ENCODE data around the gene SLC1A6. TPM values are rescaled to one million over a fixed set of nuclear protein-coding genes. Genes with fewer than 3 reads are reported as not detected.
"Not testable (repeated sequence)": the region's sequence is repeated elsewhere in the genome, so short reads cannot be mapped to it uniquely, and the experiment has no call there.

SLC1A6 gene
- total RNA-seq, 1 donor from 2014 or later: not detected

DNA sequence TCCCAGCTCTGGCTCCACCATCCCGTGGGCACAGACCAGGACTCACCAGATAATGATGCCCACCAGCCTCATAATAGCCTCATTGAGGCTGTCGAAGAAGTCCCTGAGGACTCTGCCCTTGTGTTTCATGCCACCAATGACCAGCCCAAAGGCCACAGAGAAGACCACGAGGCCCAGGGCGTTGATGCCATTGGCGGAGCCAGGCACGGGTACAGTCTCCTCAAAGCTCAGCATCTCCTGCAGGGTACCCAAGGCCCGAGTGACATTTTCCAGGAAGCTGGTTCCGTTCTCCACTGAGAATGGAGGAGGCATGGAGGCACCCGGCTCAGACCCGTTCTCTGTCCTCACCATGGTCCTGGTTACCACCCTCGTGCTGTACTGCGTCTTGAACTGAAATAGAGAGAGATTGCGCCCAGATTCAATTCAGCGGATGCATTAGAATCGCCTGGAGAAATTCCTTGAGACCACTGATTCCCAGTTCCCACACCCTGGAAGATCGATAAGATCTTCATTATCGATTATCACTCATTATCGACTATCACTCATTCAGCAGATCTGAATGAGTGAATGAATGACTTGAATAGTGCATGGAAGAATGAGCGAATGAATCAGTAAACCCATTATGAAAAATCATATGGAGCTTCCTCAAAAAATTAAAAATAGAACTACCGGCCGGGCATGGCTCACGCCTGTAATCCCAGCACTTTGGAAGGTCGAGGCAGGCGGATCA lies 17.5 kb downstream of the SLC1A6 start:
- intact Hi-C loops (cut with DNase I): no loop called here
- DNase-seq (no peak), ATAC-seq (ENCODE audit: poor library complexity) (no peak)

DNA sequence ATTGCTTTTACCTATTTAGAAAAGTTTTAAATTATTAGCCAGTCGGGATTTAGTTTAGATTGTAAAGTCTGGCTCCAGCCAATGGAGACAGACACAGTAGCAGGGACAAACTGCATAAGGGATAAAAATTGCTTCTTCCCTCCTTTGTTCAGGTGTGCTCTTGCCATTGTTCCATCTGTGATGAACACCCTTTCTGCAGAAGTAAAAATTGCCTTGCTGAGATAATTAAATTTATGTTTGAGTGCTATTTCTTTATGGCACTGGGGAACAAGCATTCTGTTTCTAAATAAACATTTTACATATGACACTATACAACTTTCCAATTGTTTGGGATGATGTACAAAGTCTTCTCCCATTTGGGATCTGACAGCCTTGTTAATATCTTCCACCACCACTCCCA lies 20.4 kb downstream of the SLC1A6 start:
- intact Hi-C loops (cut with DNase I): no loop called here
- ATAC-seq (ENCODE audit: poor library complexity) (no peak), DNase-seq (no peak)

DNA sequence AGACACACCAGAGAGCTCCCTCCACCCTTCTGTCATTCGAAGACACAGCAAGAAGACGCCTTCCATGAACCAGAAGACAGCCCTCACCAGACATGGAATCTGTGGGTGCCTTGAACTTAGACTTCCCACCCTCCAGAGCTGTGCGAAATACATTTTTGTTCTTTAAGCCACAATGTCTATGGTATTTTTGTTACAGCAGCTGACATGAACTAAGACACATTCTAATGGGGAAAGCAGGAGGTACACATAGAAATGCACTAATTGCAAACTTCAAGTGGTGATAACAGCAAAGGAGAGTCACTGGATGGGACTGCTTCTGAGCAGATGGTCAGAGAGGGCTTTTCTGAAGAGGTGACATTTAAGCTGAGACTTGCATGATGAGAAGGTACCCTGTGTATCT lies 22.2 kb downstream of the SLC1A6 start:
- intact Hi-C loops (cut with DNase I): no loop called here
- ATAC-seq (ENCODE audit: poor library complexity) (no peak), DNase-seq (no peak)

DNA sequence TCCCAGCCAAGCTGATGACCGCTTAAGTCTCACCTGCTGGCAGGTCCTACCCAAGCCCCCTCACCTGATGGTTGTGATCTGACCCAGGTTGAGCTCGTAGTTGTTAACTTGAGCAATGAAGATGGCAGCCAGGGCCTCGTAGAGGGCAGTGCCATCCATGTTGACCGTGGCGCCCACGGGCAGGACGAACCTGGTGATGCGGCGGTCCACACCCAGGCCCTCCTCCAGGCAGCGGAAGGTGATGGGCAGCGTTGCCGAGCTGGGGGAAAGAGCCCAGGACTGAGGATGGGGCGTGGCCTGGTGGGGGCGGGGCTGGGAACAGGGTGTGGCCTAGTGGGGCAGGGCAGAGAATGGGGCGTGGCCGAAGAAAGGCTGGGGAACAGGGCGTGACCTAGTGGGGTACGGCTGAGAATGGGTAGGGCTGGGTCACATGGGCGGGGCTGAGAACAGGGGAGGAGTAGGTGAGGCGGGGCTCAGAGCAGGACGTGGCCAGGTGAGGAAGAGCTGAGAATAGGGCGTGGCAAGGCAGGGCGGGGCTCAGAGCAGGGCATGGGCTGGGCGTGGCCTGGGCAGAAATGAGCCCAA lies 25.5 kb downstream of the SLC1A6 start:
- intact Hi-C loops (cut with DNase I): no loop called here
- ATAC-seq (ENCODE audit: poor library complexity): no peak
- DNase-seq: no peak

DNA sequence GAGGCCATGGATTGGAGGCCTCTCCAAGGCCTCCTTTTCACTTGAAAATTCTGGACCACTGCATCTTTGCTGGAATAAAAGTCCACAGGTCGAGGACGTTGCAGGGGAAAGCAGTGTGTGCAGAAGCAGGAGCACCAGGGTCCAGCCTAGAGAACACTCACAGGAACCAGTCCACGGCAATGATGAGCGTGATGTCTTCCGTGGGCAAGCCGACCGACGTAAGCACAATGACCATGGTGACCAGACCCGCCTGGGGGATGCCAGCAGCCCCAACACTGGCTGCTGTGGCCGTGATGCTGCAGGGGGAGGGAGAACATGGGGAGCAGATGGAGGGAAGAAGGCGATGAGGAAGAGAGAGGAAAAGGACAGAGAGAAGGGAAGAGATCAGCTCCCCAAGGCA lies 26.9 kb downstream of the SLC1A6 start:
- intact Hi-C loops (cut with DNase I): no loop called here
- ATAC-seq (ENCODE audit: poor library complexity): no peak
- DNase-seq: no peak

DNA sequence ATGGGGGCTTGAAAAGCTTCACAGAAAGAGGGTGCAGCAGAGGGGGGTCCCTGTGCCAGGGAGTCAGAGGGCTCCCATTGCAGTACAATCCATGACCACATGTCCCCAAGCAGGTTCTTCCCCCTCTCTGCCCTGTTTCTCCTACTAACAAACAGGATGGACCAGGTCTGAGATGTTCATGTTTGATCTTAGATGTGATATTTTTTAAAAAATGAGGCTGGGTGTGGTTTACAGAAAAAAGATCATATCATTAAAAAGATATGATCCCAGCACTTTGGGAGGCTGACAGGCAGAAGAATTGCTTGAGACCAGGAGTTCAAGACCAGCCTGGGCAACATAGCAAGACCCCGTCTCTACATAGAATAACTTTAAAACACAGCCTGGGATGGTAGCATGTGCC lies 29.2 kb downstream of the SLC1A6 start:
- DNase-seq (no peak), ATAC-seq (ENCODE audit: poor library complexity) (no peak)
- intact Hi-C loops (cut with DNase I): no loop called here

DNA sequence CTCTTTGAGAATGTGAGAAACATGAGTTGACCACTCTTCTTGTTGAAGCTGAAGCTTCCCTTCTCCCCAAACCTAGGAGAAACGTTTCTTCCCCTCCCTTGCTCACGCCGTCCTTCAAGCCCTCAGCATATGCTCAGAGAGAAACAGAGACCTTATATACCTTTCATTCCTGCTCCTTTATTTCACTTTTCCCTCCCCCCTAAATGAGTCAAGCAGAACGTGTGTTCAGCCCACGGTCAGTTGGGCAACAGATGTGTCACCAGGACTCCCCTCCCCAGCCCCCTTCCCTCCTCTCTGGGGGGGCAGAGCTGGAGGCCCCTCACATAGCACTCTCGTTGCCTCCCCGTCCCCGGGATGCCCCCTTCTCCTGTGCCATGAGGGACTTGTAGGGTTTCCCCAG lies 29.8 kb downstream of the SLC1A6 start:
- ATAC-seq (ENCODE audit: poor library complexity): no peak
- intact Hi-C loops (cut with DNase I): no loop called here
- no peak for DNase-seq

DNA sequence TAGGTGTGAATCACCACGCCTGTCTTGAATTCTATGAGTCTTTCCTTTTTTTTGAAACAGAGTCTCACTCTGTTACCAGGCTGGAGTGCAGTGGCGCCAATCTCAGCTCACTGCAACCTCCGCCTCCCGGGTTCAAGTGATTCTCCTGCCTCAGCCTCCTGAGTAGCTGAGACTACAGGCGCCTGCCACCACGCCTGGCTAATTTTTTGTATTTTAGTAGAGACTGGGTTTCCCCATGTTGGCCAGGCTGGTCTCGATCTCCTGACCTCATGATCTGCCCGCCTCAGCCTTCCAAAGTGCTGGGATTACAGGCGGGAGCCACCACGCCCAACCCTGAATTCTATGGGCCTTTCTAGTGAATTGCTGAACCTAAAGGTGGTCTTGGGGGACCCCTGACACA lies 30.3 kb downstream of the SLC1A6 start:
- ATAC-seq (ENCODE audit: poor library complexity); intact Hi-C loops (cut with DNase I); DNase-seq: not testable (repeated sequence)

DNA sequence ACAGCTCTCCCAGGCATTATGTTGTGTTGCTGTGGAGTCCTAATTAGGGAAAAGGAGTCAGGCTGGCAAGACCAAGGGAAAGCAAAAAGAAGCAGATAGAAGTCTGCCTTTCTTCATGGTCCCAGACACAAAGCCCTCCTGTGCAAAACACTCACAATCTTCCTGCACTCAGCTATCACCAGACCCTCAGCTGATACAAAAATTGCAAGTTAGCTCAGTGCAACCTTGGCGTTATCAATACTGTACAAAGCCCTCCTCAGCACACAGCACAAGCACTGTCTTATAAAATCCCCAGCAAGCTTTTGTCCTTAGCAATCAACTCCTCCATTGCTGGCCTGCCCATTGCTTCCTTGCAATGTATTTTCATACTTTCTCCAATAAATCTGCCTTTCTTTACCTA lies 35.2 kb downstream of the SLC1A6 start:
- ATAC-seq (ENCODE audit: poor library complexity): no peak
- intact Hi-C loops (cut with DNase I): no loop called here

DNA sequence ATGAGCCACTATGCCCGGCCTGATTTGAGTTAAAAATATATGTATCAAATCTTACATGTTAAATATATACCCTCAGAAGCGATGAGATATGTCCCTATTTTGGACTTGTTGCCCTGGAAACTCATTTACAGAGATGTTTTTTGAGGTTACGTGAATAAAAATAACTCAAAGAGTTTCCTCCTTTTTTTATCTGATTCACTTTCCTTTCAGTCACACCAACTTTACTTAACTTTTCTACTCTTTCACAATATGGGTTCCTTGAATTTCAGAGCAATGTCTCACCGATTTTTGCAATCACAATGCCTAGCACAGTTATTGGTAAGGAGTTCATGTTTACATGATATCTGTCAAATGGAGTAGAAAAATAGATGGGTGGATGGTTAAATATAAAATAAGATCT lies 36.1 kb downstream of the SLC1A6 start:
- intact Hi-C loops (cut with DNase I): no loop called here
- ATAC-seq (ENCODE audit: poor library complexity) (no peak), DNase-seq (no peak)

More for the DNA sequence above, 35.2 kb downstream of the SLC1A6 start:
- no peak for DNase-seq

DNA sequence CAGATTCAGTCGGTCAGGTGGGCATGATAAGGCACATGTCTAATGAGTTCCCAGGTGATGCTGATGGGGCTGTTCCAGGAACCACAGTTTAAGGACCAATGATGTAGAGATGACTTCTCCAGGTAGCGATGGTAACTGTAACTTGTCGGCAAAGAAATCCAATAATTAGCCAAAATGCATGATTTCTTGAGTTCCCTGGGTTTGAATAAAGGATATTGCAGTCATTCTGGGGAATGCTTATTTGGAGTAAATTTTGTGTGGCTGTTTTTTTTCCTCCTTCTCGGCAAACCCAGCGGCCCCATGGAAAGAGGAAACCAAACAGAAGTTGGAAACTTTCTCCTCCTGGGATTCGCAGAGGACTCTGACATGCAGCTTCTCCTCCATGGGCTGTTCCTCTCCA lies 38.5 kb downstream of the SLC1A6 start, which contains the start of gene OR7C2:
Gene OR7C2 (plus strand): TSS at position 301 of the 400 bp plus-strand sequence. CDS start 0 bp downstream, at position 301.
- intact Hi-C loops (cut with DNase I): no loop called here
- DNase-seq (no peak), ATAC-seq (ENCODE audit: poor library complexity) (no peak)

DNA sequence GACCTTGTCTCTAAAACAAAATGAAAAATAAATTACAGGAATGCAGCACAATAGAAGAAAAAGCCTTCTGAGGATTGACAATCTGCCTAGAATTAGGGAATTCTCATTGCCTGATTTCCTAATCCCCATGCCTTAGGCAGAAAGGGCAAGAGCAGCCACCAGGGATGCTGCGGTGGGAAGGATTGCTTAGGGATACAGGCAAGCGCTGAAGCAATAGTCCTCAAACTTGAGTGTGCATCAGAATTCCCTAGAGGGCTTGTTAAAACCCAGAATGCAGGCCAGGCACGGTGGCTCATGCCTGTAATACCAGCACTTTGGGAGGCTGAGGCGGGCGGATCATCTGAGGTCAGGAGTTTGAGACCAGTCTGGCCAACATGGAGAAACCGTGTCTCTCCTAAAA lies 39.4 kb downstream of the SLC1A6 start:
- ATAC-seq (ENCODE audit: poor library complexity) (no peak), DNase-seq (no peak)
- intact Hi-C loops (cut with DNase I): no loop called here

DNA sequence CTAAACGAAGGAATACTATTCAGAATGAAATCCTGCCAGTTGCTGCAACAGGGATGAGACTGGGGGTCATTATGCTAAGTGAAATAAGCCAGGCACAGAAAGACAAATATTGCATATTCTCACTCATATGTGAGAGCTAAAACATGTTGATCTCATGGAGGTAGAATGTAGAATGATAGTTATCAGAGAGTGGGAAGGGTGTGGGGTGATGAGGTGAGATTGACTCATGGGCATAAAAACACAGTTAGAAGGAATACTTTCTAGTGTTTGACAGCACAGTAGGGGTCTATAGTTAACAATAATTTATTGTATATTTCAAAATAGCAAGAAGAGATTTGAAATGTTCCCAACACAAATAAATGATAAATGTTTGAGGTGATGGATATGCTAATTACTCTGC lies 46.2 kb downstream of the SLC1A6 start:
- ATAC-seq (ENCODE audit: poor library complexity): no peak

DNA sequence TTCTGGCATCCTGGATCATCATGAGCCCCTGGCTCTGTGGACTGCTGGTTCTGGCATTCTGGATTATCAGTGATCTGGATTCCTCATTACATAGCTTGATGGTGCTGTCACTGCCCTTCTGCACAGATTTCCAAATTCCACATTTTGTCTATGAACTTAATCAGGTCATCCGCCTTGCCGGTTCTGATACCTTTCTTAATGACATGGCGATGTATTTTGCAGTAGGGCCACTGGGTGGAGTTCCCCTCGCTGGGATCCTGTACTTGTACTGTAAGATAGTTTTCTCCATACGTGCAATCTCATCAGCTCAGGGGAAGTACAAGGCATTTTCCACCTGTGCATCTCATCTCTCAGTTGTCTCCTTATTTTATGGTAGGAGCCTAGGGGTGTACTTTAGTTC lies 62.8 kb downstream of the SLC1A6 start:
- ATAC-seq (ENCODE audit: poor library complexity): no peak

More for the DNA sequence above, 46.2 kb downstream of the SLC1A6 start:
- no peak for DNase-seq
- intact Hi-C loops (cut with DNase I): no loop called here

DNA sequence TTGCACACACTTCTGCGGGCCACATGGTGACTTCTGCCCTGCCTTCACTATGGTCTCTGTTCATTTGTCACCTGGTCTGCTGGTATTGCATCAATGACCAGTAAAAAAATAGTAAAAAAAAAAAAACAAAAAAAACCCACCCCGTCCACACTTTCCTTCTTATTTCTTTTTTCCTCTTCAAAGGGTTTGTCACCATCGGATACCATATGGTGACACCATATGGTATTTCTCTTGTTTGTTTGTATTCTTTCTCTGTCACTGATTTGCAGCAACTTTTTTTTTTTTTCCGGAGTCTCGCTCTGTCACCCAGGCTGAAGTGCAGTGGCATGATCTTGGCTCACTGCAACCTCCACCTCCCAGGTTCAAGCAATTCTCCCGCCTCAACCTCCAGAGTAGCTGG lies 64.5 kb downstream of the SLC1A6 start:
- no peak for DNase-seq
- intact Hi-C loops (cut with DNase I): no loop called here
- ATAC-seq (ENCODE audit: poor library complexity): no peak

More for the DNA sequence above, 62.8 kb downstream of the SLC1A6 start:
- intact Hi-C loops (cut with DNase I): no loop called here
- DNase-seq: no peak

DNA sequence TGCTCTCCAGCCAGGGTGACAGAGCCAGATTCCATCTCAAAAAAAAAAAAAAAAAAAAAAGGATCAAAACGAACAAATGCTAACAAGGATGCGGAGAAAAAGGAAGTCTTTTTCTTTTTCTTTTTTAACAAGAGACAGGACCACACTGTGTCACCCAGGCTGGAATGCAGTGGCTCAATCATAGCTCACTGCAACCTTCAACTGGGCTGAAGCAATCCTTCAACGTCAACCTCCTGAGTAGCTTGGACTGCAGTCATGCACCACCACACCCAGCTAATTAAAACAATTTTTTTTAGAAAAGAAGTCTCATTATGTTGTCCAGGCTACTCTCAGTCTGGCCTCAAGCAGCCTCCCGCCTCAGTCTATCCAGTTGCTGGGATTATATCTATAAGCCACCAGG lies 73.0 kb downstream of the SLC1A6 start:
- ATAC-seq (ENCODE audit: poor library complexity): no peak
- intact Hi-C loops (cut with DNase I): no loop called here
- DNase-seq: no peak

DNA sequence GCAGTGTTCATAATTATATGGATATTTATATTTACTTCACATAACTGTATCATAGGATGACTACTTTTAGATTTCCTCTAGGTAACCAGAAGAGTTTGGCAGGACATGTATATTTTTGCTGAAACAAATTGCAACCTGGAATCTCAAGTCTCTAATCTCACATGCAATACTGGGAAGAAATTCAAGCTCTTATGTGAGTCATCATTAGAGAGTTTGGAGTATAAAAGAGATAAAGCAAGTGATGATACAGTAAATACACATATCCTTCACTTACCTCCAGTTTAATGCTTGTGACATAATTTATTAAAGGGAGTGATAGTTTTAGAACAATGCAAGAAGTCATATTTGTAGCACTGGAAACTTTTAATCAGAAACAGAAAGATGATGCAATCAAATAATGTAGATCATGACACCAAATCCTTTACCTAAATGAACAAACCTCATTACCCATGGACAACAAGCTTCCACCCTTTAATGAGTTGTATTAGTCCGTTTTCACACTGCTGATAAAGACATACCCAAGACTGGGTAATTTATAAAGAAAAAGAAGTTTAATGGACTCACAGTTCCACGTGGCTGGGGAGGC lies 77.9 kb downstream of the SLC1A6 start:
- no peak for ATAC-seq (ENCODE audit: poor library complexity)
- intact Hi-C loops (cut with DNase I): no loop called here
- no peak for DNase-seq

Measured in Right ventricle myocardium superior (tissue), 1 donor.